GM21528 (cell line): ENCODE results near the gene MYO18B.

Experiments
- ATAC-seq: cut with Tn5 transposase; IDR thresholded peaks from one replicate; pipeline ENCODE4 v1.9.1; 2021; ENCODE audit warnings: mild to moderate bottlenecking, moderate library complexity; ENCODE audit not compliant: unreplicated experiment, low FRiP score

Gene MYO18B

GRCh38 chr22:25710501-25710900 is 31.5 kb upstream of the MYO18B start:
- ATAC-seq = no peak

- ATAC-seq = no peak
Observed at GRCh38 chr22:25711491-25711890, 30.5 kb upstream of the MYO18B start.

DNA sequence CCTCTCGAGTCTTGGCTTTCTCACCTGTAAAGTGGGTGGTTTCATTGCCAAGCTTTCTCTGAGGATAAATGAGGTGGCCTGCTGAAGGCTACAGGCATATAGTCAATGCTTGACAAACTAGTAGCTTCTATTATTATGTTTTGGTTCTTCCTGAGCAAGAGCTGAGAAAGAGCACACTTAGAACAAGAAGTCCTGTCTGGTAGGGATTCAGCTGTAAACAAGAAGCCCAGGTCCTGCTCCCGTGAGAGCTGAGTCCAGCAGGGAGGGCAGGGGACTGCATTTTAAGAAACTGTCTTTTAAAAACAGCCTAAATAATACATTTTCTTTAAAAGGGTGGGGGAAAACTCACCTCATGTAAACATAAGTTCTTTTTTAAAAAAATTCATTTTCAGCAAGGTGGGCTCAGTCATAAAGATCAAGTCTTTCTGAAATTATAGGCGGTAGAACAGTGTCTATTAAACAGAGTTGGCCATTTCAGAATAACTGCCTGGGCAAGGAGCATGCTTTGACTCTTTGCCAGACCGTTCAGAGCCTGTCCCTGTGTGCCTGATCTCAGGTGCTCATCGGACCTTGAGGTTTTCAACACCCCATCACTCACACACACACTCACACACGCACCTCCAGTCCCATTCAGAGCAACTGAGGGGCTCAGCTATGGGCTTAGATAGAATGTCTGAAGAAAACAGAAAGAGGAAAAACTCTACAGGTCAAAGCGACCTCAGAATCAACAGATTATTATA is 29.2 kb upstream of the MYO18B start:
- ATAC-seq = no peak

DNA sequence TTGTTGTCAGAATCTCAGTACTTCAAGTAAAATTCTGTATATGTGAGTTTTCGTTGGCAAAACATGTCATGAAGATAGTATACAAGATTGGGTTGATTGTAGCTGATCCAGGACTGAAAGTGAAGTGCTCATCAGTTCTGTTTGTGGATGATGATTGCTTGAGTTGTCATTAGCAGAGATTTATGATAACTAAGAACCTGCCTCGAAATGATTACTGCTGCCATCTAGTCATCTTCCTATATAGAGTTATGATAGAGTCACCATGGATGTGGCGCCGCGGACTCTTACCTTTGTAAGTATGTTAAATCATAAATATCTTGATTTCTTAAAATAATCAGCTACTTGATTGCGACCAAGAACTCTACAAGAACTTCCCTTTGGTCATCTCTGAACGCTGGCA is 27.9 kb upstream of the MYO18B start:
- ATAC-seq = no peak

DNA sequence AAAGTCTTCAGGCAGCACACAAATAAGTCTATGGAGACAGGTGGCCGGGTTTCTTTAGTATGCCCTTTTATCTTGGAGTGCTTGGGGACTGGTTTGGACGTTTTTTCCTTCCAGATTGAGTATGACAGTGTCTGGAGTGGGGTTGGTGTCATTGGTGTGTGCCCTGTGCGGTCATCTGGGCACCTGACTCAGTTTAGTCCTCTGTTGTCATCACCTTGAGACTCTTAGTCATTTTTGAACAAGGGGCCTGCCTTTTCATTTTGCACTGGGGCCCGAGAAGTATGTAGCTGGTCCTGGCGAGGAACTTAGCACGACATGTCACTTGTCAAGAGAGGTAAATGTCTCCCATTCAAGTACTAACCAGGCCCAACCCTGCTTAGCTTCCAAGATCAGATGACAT is 27.2 kb upstream of the MYO18B start:
- no peak for ATAC-seq

DNA sequence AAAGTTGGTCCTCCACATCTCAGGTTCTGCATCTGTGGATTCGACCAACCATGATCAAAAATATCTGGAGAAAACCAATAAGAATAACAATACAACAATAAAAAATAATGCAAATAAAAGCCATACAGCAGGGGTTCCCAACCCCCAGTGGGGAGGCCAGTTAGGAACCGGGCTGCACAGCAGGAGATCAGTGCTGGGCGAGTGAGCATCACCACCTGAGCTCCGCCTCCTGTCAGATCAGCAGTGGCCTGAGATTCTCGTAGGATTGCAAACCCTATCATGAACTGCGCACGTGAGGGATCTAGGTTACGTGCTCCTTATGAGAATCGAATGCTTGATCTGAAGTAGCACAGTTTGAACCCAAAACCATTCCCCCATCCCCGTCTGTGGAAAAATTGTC is 25.4 kb upstream of the MYO18B start:
- ATAC-seq = no peak

- ATAC-seq = no peak
Observed at GRCh38 chr22:25718135-25718840, 23.7 kb upstream of the MYO18B start.

GRCh38 chr22:25722223-25722622 is 19.8 kb upstream of the MYO18B start:
- no peak for ATAC-seq

GRCh38 chr22:25722626-25723025 is 19.4 kb upstream of the MYO18B start:
- no peak for ATAC-seq

DNA sequence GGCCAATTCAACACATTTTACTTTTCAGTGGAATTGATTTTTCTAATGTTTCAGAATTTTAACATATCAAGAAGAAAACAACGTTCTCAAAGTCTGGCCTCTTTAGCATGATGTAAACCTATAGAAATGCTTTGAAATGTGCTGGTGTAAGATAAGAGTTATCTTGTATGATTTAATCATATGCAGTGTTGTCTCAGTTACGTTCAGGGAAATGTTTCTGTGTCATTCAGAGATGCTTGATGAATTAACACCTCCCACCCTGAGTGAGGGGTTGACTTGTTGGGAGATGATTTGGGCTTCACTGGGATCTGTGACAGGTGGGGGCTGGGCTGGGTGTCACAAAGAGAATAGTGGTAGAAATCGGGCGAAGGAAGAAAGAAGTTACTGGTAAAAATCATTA is 15.7 kb upstream of the MYO18B start:
- ATAC-seq = no peak

- ATAC-seq = no peak
Observed at GRCh38 chr22:25728071-25728470, 13.9 kb upstream of the MYO18B start.

GRCh38 chr22:25729016-25729995 is 12.7 kb upstream of the MYO18B start:
- no peak for ATAC-seq

DNA sequence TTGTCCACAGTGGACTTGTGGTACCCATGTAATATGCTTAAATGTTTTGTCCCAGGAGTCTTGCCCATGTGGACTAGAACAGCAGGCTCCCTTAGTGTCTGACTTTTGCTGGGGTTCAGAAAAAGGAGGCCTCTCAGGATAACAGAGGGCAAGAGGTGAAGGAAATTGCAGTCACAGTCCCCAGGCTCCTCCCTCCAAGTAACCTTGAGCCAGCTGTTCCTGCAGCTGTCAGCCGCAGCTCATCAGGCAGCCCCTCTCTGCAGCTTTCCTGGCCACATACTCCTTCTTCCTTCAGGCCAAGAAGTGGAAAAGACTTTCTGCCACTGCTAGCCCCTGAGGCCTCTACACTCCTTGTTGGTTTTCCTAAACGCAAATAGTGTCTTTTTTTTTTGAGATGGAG is 6.3 kb upstream of the MYO18B start:
- ATAC-seq = no peak

DNA sequence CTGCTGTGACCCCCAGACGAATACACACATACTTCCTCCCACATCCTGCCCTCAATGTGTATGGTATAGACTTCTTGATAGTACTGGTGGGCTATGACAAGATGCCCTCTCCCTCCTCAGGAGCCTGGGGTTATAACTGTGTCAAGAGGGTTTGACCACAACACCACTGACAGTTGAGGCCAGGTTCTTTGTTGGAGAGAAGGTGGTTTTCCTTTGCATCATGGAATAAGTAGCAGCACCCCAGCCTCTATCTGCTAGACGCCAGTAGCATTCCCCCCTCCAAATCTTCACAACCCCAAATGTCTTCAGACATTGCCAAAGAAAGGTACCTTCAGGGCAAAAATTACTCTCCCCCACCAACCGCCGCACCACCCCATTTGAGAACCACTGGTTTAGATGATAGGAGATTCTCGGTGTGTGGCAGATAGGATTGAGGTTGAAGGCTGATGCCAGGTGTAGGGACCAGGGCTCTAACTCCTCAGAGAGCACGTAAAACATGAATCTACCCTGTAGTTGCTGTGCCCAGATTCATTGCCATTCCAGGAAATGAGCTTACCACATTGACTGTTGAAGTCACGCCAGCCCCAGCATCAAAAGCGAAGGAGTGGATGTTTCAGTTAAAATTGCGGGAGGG is 5.5 kb upstream of the MYO18B start:
- ATAC-seq = no peak

DNA sequence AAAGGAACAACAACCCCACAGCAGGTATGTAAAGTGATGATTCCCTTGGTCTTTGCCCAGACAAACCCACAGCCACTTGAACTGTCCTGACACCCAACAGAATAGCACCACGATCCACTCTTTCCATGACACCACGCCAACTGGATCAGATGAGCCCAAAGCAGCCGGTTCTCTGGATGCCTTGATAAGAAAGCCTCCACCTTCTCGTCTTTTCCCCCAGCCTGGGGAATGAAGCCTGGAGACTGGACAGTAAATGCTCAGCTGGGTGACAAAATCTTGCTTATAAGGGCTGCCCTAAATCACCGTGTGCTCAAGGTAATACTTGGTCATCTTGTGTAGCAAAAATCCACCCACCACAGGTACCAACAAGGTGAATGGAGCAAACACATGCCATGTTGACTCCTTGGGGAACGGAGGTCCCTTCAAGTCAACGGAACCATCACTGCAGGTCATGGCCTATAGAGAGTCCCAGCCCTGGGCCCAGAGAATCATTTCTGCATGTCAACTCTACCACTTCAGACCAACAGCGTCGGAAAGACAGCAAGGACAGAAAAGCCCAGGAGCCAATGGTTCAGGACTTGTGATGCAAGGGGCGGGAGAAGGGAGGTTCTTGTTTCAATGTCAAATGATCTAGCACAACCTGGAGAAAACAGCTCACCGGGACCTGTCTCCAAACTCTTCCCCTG is 2.2 kb upstream of the MYO18B start:
- no peak for ATAC-seq

DNA sequence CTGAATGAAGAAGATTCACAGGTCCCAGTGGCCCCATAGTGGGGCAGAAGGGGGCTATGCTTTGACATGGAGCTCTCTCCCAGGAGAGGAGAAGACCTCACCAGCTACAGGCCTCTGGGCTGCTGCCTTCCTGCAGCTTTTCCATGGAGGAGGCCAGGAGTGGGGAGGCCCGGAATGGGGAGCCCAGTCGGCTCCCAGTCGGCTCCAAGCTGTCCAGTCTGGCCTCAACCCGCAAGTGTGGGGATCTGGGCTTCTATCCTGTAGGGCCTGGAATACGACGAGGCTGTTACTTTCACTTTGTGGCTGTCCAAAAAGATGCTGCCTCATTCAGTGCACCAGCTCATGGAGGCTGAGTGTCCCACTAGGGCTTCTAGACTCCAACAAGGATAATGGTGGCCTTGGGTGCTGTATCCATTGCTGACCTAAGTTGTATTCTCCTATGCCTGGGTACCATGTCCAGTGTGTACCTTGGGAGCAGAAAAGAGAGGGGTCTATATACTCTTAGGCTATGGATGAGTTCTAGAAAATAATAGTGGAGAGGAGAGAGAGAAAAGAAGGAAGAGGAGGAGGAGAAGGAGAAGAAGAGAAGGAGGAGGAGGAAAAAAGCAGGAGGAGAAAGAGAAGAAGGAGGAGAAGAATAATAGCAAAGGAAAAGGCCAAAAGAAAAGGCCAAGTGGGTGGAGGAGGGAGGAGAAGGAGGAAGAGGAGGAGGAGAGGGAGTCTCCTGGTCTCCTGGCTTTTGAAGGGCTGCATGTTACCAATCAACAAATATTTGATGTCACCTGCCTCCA is 1.1 kb downstream of the MYO18B start:
- ATAC-seq = no peak

DNA sequence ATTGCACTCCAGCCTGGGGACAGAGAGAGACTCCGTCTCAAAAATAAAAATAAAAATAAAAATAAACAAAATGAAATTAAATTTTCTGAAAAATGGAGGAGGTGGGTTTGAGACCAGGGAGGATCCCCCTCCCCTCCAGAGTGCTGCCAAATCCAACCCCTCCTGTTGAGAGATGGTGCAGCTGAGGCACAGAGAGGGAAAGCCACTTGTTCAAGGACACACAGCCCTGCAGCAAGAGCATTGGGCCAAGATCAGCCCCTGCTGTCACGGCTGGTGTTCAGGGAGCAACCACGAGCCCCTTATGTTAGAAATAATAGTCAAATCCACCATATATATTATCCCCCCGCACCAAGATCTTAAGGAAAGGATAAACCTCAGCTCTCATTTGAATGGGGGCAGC is 2.7 kb downstream of the MYO18B start:
- ATAC-seq = no peak

- no peak for ATAC-seq
Observed at GRCh38 chr22:25745341-25746011, 3.5 kb downstream of the MYO18B start.

DNA sequence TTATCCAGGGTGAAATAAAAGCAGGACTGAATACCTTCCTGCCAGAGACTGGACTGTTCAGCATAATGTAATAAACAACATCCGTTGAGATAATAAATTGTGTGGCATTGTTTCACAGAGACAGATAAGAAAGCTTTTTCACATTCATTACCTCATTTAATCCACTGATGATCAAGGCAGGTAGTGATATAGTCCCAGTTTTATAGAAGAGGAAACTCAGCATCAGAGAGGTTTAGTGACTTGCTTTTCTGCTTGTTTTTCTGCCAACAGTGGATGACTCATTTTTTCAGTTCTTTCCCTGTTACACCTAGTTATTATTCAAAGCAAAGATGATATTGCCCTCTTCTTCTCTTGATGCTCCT is 4.0 kb downstream of the MYO18B start:
- ATAC-seq = no peak
